H9 (cell line): ENCODE measurements around the gene SBF1. TPM values are rescaled to one million over a fixed set of nuclear protein-coding genes. Genes with fewer than 3 reads are reported as not detected.
A peak's percentile ranks its signal among the peaks of the same experiment; 100 is the strongest.

ENCODE experiments used
- DNase-seq: peaks from one replicate; pipeline ENCODE4 v3.0.0-alpha.2; 2017
- H2AFZ ChIP-seq: one replicate; pipeline ENCODE4 v1.6.1; 2013; ENCODE audit warnings: mild to moderate bottlenecking, low read length, control low read depth, moderate library complexity
- H2AK5ac ChIP-seq: 2 replicates; pipeline ENCODE4 v1.6.1; 2013; ENCODE audit warnings: low read length, control low read depth, mixed read lengths; ENCODE audit not compliant: insufficient read length
- H2BK120ac ChIP-seq: one replicate; pipeline ENCODE4 v1.6.1; 2013; ENCODE audit warnings: low read depth, mild to moderate bottlenecking, low read length, control low read depth, inconsistent platforms; ENCODE audit not compliant: poor library complexity, severe bottlenecking
- H2BK12ac ChIP-seq: 2 replicates; pipeline ENCODE4 v1.6.1; 2013; ENCODE audit warnings: low read length, control low read depth, mixed read lengths, low read depth; ENCODE audit not compliant: insufficient read length
- H2BK15ac ChIP-seq: 2 replicates; pipeline ENCODE4 v1.6.1; 2013; ENCODE audit warnings: low read depth, low read length, control low read depth
- H2BK20ac ChIP-seq: one replicate; pipeline ENCODE4 v1.6.1; 2013; ENCODE audit warnings: low read depth, mild to moderate bottlenecking, low read length, control low read depth, inconsistent platforms; ENCODE audit not compliant: poor library complexity, severe bottlenecking
- H2BK5ac ChIP-seq: 2 replicates; pipeline ENCODE4 v1.6.1; 2013; ENCODE audit warnings: low read length, control low read depth, mixed read lengths; ENCODE audit not compliant: insufficient read length
- H3K14ac ChIP-seq: 2 replicates; pipeline ENCODE4 v1.6.1; 2013; ENCODE audit warnings: low read length, control low read depth; ENCODE audit not compliant: insufficient read depth
- H3K18ac ChIP-seq: 2 replicates; pipeline ENCODE4 v1.6.1; 2013; ENCODE audit warnings: low read depth, mild to moderate bottlenecking, mixed read lengths, low read length, control low read depth; ENCODE audit not compliant: insufficient read length
- H3K23ac ChIP-seq: 2 replicates; pipeline ENCODE4 v1.6.1; 2013; ENCODE audit warnings: low read length, control low read depth, mixed read lengths, low read depth; ENCODE audit not compliant: insufficient read length
- H3K23me2 ChIP-seq: 2 replicates; pipeline ENCODE4 v1.6.1; 2013; ENCODE audit warnings: low read depth, mild to moderate bottlenecking, mixed read lengths, low read length, control low read depth; ENCODE audit not compliant: insufficient read length, poor library complexity, severe bottlenecking
- H3K27ac ChIP-seq: 2 replicates; pipeline ENCODE4 v1.5.1; 2013; ENCODE audit warnings: low read length, control low read depth, mixed read lengths, low read depth; ENCODE audit not compliant: insufficient read length
- H3K27me3 ChIP-seq: 2 replicates; pipeline ENCODE4 v1.6.1; 2013; ENCODE audit warnings: low read length, control low read depth, inconsistent platforms; ENCODE audit not compliant: insufficient read depth
- H3K4ac ChIP-seq: 2 replicates; pipeline ENCODE4 v1.6.1; 2013; ENCODE audit warnings: low read depth, mild to moderate bottlenecking, control low read depth, inconsistent platforms, low read length, moderate library complexity
- H3K4me1 ChIP-seq: 2 replicates; pipeline ENCODE4 v1.6.1; 2013; ENCODE audit warnings: low read length, control low read depth, inconsistent platforms; ENCODE audit not compliant: insufficient read depth
- H3K4me2 ChIP-seq: 2 replicates; pipeline ENCODE4 v1.6.1; 2013; ENCODE audit warnings: low read length, control low read depth, mixed read lengths; ENCODE audit not compliant: insufficient read length, insufficient read depth
- H3K56ac ChIP-seq: 2 replicates; pipeline ENCODE4 v1.6.1; 2013; ENCODE audit warnings: low read depth, mild to moderate bottlenecking, mixed read lengths, low read length, control low read depth; ENCODE audit not compliant: insufficient read length
- H3K79me1 ChIP-seq: 2 replicates; pipeline ENCODE4 v1.6.1; 2013; ENCODE audit warnings: low read depth, mild to moderate bottlenecking, moderate library complexity, low read length, control low read depth, inconsistent platforms; ENCODE audit not compliant: insufficient read depth, poor library complexity, severe bottlenecking
- H3K79me2 ChIP-seq: 2 replicates; pipeline ENCODE4 v1.6.1; 2013; ENCODE audit warnings: low read length, control low read depth, inconsistent platforms; ENCODE audit not compliant: insufficient read depth
- H3K9ac ChIP-seq: 2 replicates; pipeline ENCODE4 v1.6.1; 2013; ENCODE audit warnings: low read length, control low read depth, mixed read lengths; ENCODE audit not compliant: insufficient read length; ENCODE audit errors: extremely low read depth
- H3K9me3 ChIP-seq: one replicate; pipeline ENCODE4 v1.6.1; 2013; ENCODE audit warnings: low read depth, low read length, inconsistent platforms; ENCODE audit not compliant: control insufficient read depth
- H3T11ph ChIP-seq: one replicate; pipeline ENCODE4 v1.6.1; 2013; ENCODE audit warnings: mild to moderate bottlenecking, low read length, control low read depth, inconsistent platforms
- H4K20me1 ChIP-seq: one replicate; pipeline ENCODE4 v1.6.1; 2013; ENCODE audit not compliant: control insufficient read depth, insufficient read length, insufficient read depth
- H4K5ac ChIP-seq: 2 replicates; pipeline ENCODE4 v1.6.1; 2013; ENCODE audit warnings: low read depth, mild to moderate bottlenecking, mixed read lengths, low read length, control low read depth; ENCODE audit not compliant: insufficient read length
- H4K8ac ChIP-seq: replicated peaks from 2 replicates; pipeline ENCODE4 v1.6.1; 2013; ENCODE audit warnings: low read length, control low read depth, mixed read lengths, low read depth; ENCODE audit not compliant: insufficient read length
- H4K91ac ChIP-seq: 2 replicates; pipeline ENCODE4 v1.6.1; 2013; ENCODE audit warnings: low read depth, mild to moderate bottlenecking, moderate library complexity, mixed read lengths, low read length, control low read depth; ENCODE audit not compliant: insufficient read length
- H3K27ac Mint-ChIP-seq, 3 experiments: 2 replicates in 2 of 3; 3 replicates in 1 of 3; pipeline ENCODE4 v1.8.0; 2020 to 2021; ENCODE audit warnings: mixed read lengths in 3 of 3, mild to moderate bottlenecking in 1 of 3, moderate library complexity in 1 of 3
- H3K27me3 Mint-ChIP-seq: 2 replicates; pipeline ENCODE4 v1.8.0; 2021; ENCODE audit warnings: low read depth, mild to moderate bottlenecking, moderate library complexity, mixed read lengths
- H3K36me3 Mint-ChIP-seq, 3 experiments: 2 replicates in 2 of 3; 3 replicates in 1 of 3; pipeline ENCODE4 v1.8.0; 2020 to 2021; ENCODE audit warnings: low read depth in 3 of 3, mixed read lengths in 3 of 3; ENCODE audit not compliant: insufficient read depth in 1 of 3
- H3K4me1 Mint-ChIP-seq, 2 experiments: 2 replicates each; pipeline ENCODE4 v1.8.0; 2020; ENCODE audit warnings: mixed read lengths in 2 of 2
- H3K4me3 Mint-ChIP-seq, 2 experiments: 2 replicates in 1 of 2; 3 replicates in 1 of 2; pipeline ENCODE4 v1.8.0; 2020 to 2021; ENCODE audit warnings: mild to moderate bottlenecking in 2 of 2, mixed read lengths in 2 of 2, moderate library complexity in 1 of 2
- H3K9me3 Mint-ChIP-seq, 2 experiments: 2 replicates in 1 of 2; 3 replicates in 1 of 2; pipeline ENCODE4 v1.8.0; 2020; ENCODE audit warnings: mild to moderate bottlenecking in 2 of 2, mixed read lengths in 2 of 2, moderate library complexity in 1 of 2
- CTCF ChIP-seq: fragments of 200-600 bp; sonication (generic); conservative IDR thresholded peaks from 3 replicates; pipeline ENCODE4 v1.8.0; 2021; ENCODE audit warnings: antibody characterized with exemption, mild to moderate bottlenecking
- WGBS: extraction: QIAGEN DNeasy Blood & Tissue Kit; methylation state at CpG from one replicate; pipeline ENCODE4 v1.1.7; 2013; ENCODE audit warnings: missing lambda C conversion rate, low lambda C conversion rate, mixed read lengths; ENCODE audit not compliant: insufficient read length; ENCODE audit errors: extremely low coverage; 5-methylcytosine and 5-hydroxymethylcytosine counted together
- total RNA-seq: library from RNA; stranded (reverse); gene quantifications from 2 replicates; pipeline ENCODE4 v1.2.1, GENCODE V29; 2021

Gene SBF1
- total RNA-seq, 1 experiment from 2014 or later, result 69.8 TPM

GRCh38 chr22:50522806-50523438 lies 48.1 kb upstream of the SBF1 start:
- Histone ChIP-seq H3K4me2 (no peak overlapping the region), H3K23me2 (peaks cover 3% of the 10 kb centered on the region), H3K9ac (no peak overlapping the region), H3K27me3 (peaks cover under 1% of the 10 kb centered on the region; the same call in 1 of the 2 replicates), H3K4me1 (peaks cover 3% of the 10 kb centered on the region; the same call in 1 of the 2 replicates), H4K5ac (no peak overlapping the region), H4K91ac (no peak overlapping the region), H2BK15ac (no peak overlapping the region), H2BK12ac (no peak overlapping the region), H2BK5ac (no peak overlapping the region), H3K27ac (no peak overlapping the region), H3K14ac (no peak overlapping the region), H3K56ac (no peak overlapping the region), H3T11ph (no peak overlapping the region), H3K79me2 (no peaks in the 10 kb centered on the region), H3K4ac (no peak overlapping the region), H4K20me1 (no peaks in the 10 kb centered on the region), H2AFZ (no peak overlapping the region), H2BK120ac (no peak overlapping the region), H3K79me1 (no peaks in the 10 kb centered on the region), H3K18ac (no peak overlapping the region), H3K23ac (no peak overlapping the region), H4K8ac (no peak overlapping the region), H3K9me3 (no peaks in the 10 kb centered on the region), H2BK20ac (no peak overlapping the region), H2AK5ac (no peak overlapping the region)
- no CpG with 5 or more reads among the region's 22 CpGs for WGBS
- no peak for TF ChIP-seq CTCF
- H3K36me3 Mint-ChIP-seq, result peaks cover 7 to 44% (median 33%) of the 10 kb centered on the region in 3 experiments; a peak in 6 of 7 replicates
- H3K27me3 Mint-ChIP-seq, result peaks cover 14% of the 10 kb centered on the region
- no peak for DNase-seq
- peaks cover 11 to 15% of the 10 kb centered on the region in 2 experiments for H3K4me1 Mint-ChIP-seq
- no peaks in the 10 kb centered on the region for H3K9me3 Mint-ChIP-seq
- H3K4me3 Mint-ChIP-seq, result peak overlapping the region in 1 of 2 experiments; percentile 38; a peak in 1 of 5 replicates
- no peak overlapping the region for H3K27ac Mint-ChIP-seq
